Neuron (in vitro differentiated cells): Measurements from ENCODE around the gene PRSS21.

Experiments used
- H2AFZ ChIP-seq: one replicate; pipeline ENCODE4 v1.6.1; 2013; ENCODE audit warnings: low read depth, mild to moderate bottlenecking, inconsistent platforms, low read length, moderate library complexity
- H3K27me3 ChIP-seq: one replicate; pipeline ENCODE4 v1.6.1; 2013; ENCODE audit warnings: low read length; ENCODE audit not compliant: insufficient read depth
- H3K36me3 ChIP-seq: one replicate; pipeline ENCODE4 v1.6.1; 2013; ENCODE audit warnings: low read length; ENCODE audit not compliant: insufficient read depth
- H3K4me1 ChIP-seq: one replicate; pipeline ENCODE4 v1.6.1; 2013; ENCODE audit warnings: low read length; ENCODE audit not compliant: insufficient read depth
- H3K4me3 ChIP-seq: 2 replicates; pipeline ENCODE4 v1.5.1; 2013; ENCODE audit warnings: mild to moderate bottlenecking, low read length, moderate library complexity
- H3K9me3 ChIP-seq: one replicate; pipeline ENCODE4 v1.6.1; 2013; ENCODE audit warnings: low read length

PRSS21 gene

GRCh38 chr16:2776500-2777139, 40.4 kb upstream of the PRSS21 start:
- no peaks in the 10 kb centered on the region for H3K27me3 ChIP-seq
- peaks cover 18% of the 10 kb centered on the region for H3K4me1 ChIP-seq
- no peak overlapping the region for H2AFZ ChIP-seq
- peaks cover 36% of the 10 kb centered on the region for H3K36me3 ChIP-seq
- no peaks in the 10 kb centered on the region for H3K9me3 ChIP-seq
- H3K4me3 ChIP-seq = peak overlapping the region; percentile 74

- Histone ChIP-seq H3K36me3 (peaks cover 29% of the 10 kb centered on the region), H2AFZ (peak within 1 kb of the TSS; percentile 14), H3K4me3 (peak within 1 kb of the TSS; percentile 79), H3K9me3 (no peaks in the 10 kb centered on the region), H3K27me3 (no peaks in the 10 kb centered on the region), H3K4me1 (peaks cover 18% of the 10 kb centered on the region)
Observed at GRCh38 chr16:2777231-2777902, 39.7 kb upstream of the PRSS21 start, which contains the start of gene ELOB. TSS of gene ELOB (minus strand) at chr16:2777280. CDS start at chr16:2777239, 41 bp downstream.

GRCh38 chr16:2777903-2778629, 39.0 kb upstream of the PRSS21 start:
- no peaks in the 10 kb centered on the region for H3K27me3 ChIP-seq
- peak overlapping the region; percentile 79 for H3K4me3 ChIP-seq
- no peaks in the 10 kb centered on the region for H3K9me3 ChIP-seq
- peaks cover 22% of the 10 kb centered on the region for H3K36me3 ChIP-seq
- peak overlapping the region; percentile 14 for H2AFZ ChIP-seq
- H3K4me1 ChIP-seq = peaks cover 18% of the 10 kb centered on the region

- no peak overlapping the region for H2AFZ ChIP-seq
- H3K27me3 ChIP-seq = no peaks in the 10 kb centered on the region
- no peaks in the 10 kb centered on the region for H3K9me3 ChIP-seq
- peaks cover 18% of the 10 kb centered on the region for H3K4me1 ChIP-seq
- H3K36me3 ChIP-seq = peaks cover 17% of the 10 kb centered on the region
- peak overlapping the region; percentile 79 for H3K4me3 ChIP-seq
Observed at GRCh38 chr16:2778630-2778958, 38.4 kb upstream of the PRSS21 start.

- peaks cover 18% of the 10 kb centered on the region for H3K4me1 ChIP-seq
- no peaks in the 10 kb centered on the region for H3K27me3 ChIP-seq
- peaks cover 10% of the 10 kb centered on the region for H3K36me3 ChIP-seq
- H3K9me3 ChIP-seq = no peaks in the 10 kb centered on the region
- no peak overlapping the region for H3K4me3 ChIP-seq
- H2AFZ ChIP-seq = no peak overlapping the region
Observed at GRCh38 chr16:2779151-2779920, 37.7 kb upstream of the PRSS21 start.

- no peaks in the 10 kb centered on the region for H3K9me3 ChIP-seq
- H3K4me1 ChIP-seq = peaks cover 17% of the 10 kb centered on the region
- no peak overlapping the region for H3K4me3 ChIP-seq
- H3K27me3 ChIP-seq = no peaks in the 10 kb centered on the region
- H2AFZ ChIP-seq = no peak overlapping the region
- peaks cover 3% of the 10 kb centered on the region for H3K36me3 ChIP-seq
Observed at GRCh38 chr16:2779978-2780898, 36.8 kb upstream of the PRSS21 start.

- no peaks in the 10 kb centered on the region for H3K27me3 ChIP-seq
- peaks cover 7% of the 10 kb centered on the region for H3K4me1 ChIP-seq
- no peaks in the 10 kb centered on the region for H3K9me3 ChIP-seq
- no peaks in the 10 kb centered on the region for H3K36me3 ChIP-seq
- no peak overlapping the region for H3K4me3 ChIP-seq
- no peak overlapping the region for H2AFZ ChIP-seq
Observed at GRCh38 chr16:2782583-2783351, 34.3 kb upstream of the PRSS21 start.

GRCh38 chr16:2783581-2784357, 33.3 kb upstream of the PRSS21 start:
- H3K9me3 ChIP-seq = no peaks in the 10 kb centered on the region
- H3K27me3 ChIP-seq = no peaks in the 10 kb centered on the region
- no peaks in the 10 kb centered on the region for H3K36me3 ChIP-seq
- H2AFZ ChIP-seq = no peak overlapping the region
- no peaks in the 10 kb centered on the region for H3K4me1 ChIP-seq
- H3K4me3 ChIP-seq = no peak overlapping the region

GRCh38 chr16:2784358-2785100, 32.5 kb upstream of the PRSS21 start:
- H3K36me3 ChIP-seq = no peaks in the 10 kb centered on the region
- H3K27me3 ChIP-seq = no peaks in the 10 kb centered on the region
- no peaks in the 10 kb centered on the region for H3K4me1 ChIP-seq
- no peak overlapping the region for H3K4me3 ChIP-seq
- H3K9me3 ChIP-seq = no peaks in the 10 kb centered on the region
- H2AFZ ChIP-seq = no peak overlapping the region

GRCh38 chr16:2785101-2785991, 31.7 kb upstream of the PRSS21 start:
- Histone ChIP-seq H3K4me1 (no peaks in the 10 kb centered on the region), H3K4me3 (no peak overlapping the region), H3K36me3 (no peaks in the 10 kb centered on the region), H3K9me3 (no peaks in the 10 kb centered on the region), H2AFZ (no peak overlapping the region), H3K27me3 (no peaks in the 10 kb centered on the region)
